Uterus (tissue), 4 donors: ENCODE measurements around the gene DPP9. TPM values are rescaled to one million over a fixed set of nuclear protein-coding genes. Genes with fewer than 3 reads are reported as not detected.

Experiments used
- DNase-seq, 2 donors: peaks; one replicate each; pipeline ENCODE4 v3.0.0-alpha.2; 2019 to 2020
- H3K27ac ChIP-seq, 2 donors: fragments of 200-600 bp; sonication (generic); 1 replicate in 1 of 2; 2 replicates in 1 of 2; pipeline ENCODE4 v1.5.1; 2016 to 2018
- H3K27me3 ChIP-seq, 2 donors: fragments of 200-600 bp; sonication (generic); one replicate each; pipeline ENCODE4 v1.5.1; 2018 to 2019; ENCODE audit warnings: control low read depth in 1 of 2
- H3K36me3 ChIP-seq, 2 donors: fragments of 200-600 bp; sonication (generic); one replicate each; pipeline ENCODE4 v1.5.1; 2019; ENCODE audit warnings: control low read depth in 1 of 2
- H3K4me1 ChIP-seq, 2 donors: fragments of 200-600 bp; sonication (generic); one replicate each; pipeline ENCODE4 v1.5.1; 2018 to 2019; ENCODE audit warnings: control low read depth in 1 of 2
- H3K4me3 ChIP-seq, 2 donors: fragments of 200-600 bp; sonication (generic); 1 replicate in 1 of 2; 2 replicates in 1 of 2; pipeline ENCODE4 v1.5.1; 2018 to 2019; ENCODE audit warnings: mild to moderate bottlenecking in 1 of 2
- H3K9me3 ChIP-seq, 2 donors: fragments of 200-600 bp; sonication (generic); one replicate each; pipeline ENCODE4 v1.5.1; 2019; ENCODE audit warnings: control low read depth in 1 of 2
- CTCF ChIP-seq, 4 experiments: fragments of 200-600 bp in 2 of 4; fragments of 450-650 bp in 2 of 4; sonication (generic) in 2 of 4; IDR thresholded peaks; one replicate each; pipeline ENCODE4 v1.5.1; 2016 to 2019; ENCODE audit warnings: antibody characterized with exemption in 4 of 4, mild to moderate bottlenecking in 2 of 4, moderate library complexity in 1 of 4
- POLR2A ChIP-seq, 2 donors: fragments of 450-650 bp; IDR thresholded peaks; one replicate each; pipeline ENCODE4 v1.6.1; 2016; ENCODE audit warnings: antibody characterized with exemption in 2 of 2, mild to moderate bottlenecking in 1 of 2, moderate library complexity in 1 of 2
- intact Hi-C: fragments of 100-400 bp; cut with DNase I; formaldehyde crosslinking; loops from one replicate; pipeline ENCODE4 v1.15.1; 2023; ENCODE audit warnings: low total_unique reads
- total RNA-seq, 4 donors: library from RNA; depleted of rRNA in 3 of 4; stranded (reverse); fragments of >200 nt in 3 of 4; gene quantifications; one replicate each; pipeline versions ENCODE4 v1.1.0 to v1.2.4, GENCODE V29; 2014 to 2023
- donor health status: DM: yes; HTN: yes; CAD: no.

The DPP9 gene
- total RNA-seq, 4 donors from 2014 or later = 17.8 to 194 (median 48.5) TPM

GRCh38 chr19:4707956-4708650 is 15.5 kb downstream of the DPP9 start:
- H3K36me3 ChIP-seq = no peaks in the 10 kb centered on the region
- H3K9me3 ChIP-seq = no peaks in the 10 kb centered on the region
- H3K4me3 ChIP-seq = no peak overlapping the region
- no peaks in the 10 kb centered on the region for H3K27me3 ChIP-seq
- intact Hi-C loops = no loop called here
- DNase-seq = peak; percentile 49 to 53
- H3K4me1 ChIP-seq = no peaks in the 10 kb centered on the region
- H3K27ac ChIP-seq = peak overlapping the region; percentile 22 to 68
- TF ChIP-seq CTCF (IDR thresholded peaks at IDR 0.05) (no peak), POLR2A (IDR thresholded peaks at IDR 0.05) (no peak)

- no peaks in the 10 kb centered on the region for H3K36me3 ChIP-seq
- peak overlapping the region in 1 of 2 donors; percentile 68 for H3K27ac ChIP-seq
- no peak for DNase-seq
- no peak overlapping the region for H3K4me3 ChIP-seq
- TF ChIP-seq CTCF (IDR thresholded peaks at IDR 0.05) (no peak), POLR2A (IDR thresholded peaks at IDR 0.05) (no peak)
- no peaks in the 10 kb centered on the region for H3K4me1 ChIP-seq
- intact Hi-C loops = no loop called here
- no peaks in the 10 kb centered on the region for H3K27me3 ChIP-seq
- no peaks in the 10 kb centered on the region for H3K9me3 ChIP-seq
Observed at GRCh38 chr19:4707322-4707721, 16.3 kb downstream of the DPP9 start.

GRCh38 chr19:4705413-4706131 is 18.1 kb downstream of the DPP9 start:
- Histone ChIP-seq H3K27me3 (no peaks in the 10 kb centered on the region), H3K36me3 (no peaks in the 10 kb centered on the region), H3K9me3 (no peaks in the 10 kb centered on the region), H3K4me1 (no peaks in the 10 kb centered on the region), H3K4me3 (no peak overlapping the region), H3K27ac (no peak overlapping the region)
- intact Hi-C loops = no loop called here
- no peak for DNase-seq
- TF ChIP-seq CTCF (IDR thresholded peaks at IDR 0.05) (no peak), POLR2A (IDR thresholded peaks at IDR 0.05) (no peak)

GRCh38 chr19:4704317-4704673 is 19.3 kb downstream of the DPP9 start:
- Histone ChIP-seq H3K4me1 (no peaks in the 10 kb centered on the region), H3K36me3 (no peaks in the 10 kb centered on the region), H3K9me3 (no peaks in the 10 kb centered on the region), H3K4me3 (no peak overlapping the region), H3K27me3 (no peaks in the 10 kb centered on the region), H3K27ac (no peak overlapping the region)
- TF ChIP-seq POLR2A (IDR thresholded peaks at IDR 0.05) = no peak
- TF ChIP-seq CTCF (IDR thresholded peaks at IDR 0.05) = no peak
- DNase-seq = no peak
- intact Hi-C loops = no loop called here

- TF ChIP-seq CTCF (IDR thresholded peaks at IDR 0.05) (no peak), POLR2A (IDR thresholded peaks at IDR 0.05) (no peak)
- Histone ChIP-seq H3K9me3 (no peaks in the 10 kb centered on the region), H3K4me3 (no peak overlapping the region), H3K4me1 (no peaks in the 10 kb centered on the region), H3K27ac (no peak overlapping the region), H3K27me3 (no peaks in the 10 kb centered on the region), H3K36me3 (no peaks in the 10 kb centered on the region)
- no peak for DNase-seq
- intact Hi-C loops = no loop called here
Observed at GRCh38 chr19:4703671-4704316, 19.8 kb downstream of the DPP9 start.
